Mesenchymal stem cell (in vitro differentiated cells and primary cell): ENCODE results near the gene CNTNAP2.

Experiments
- DNase-seq: peaks from one replicate; pipeline ENCODE4 v3.0.0-alpha.2; 2013
- H2AFZ ChIP-seq: one replicate; pipeline ENCODE4 v1.6.1; 2013; ENCODE audit warnings: low read depth, mild to moderate bottlenecking, control low read depth, inconsistent platforms, low read length, moderate library complexity
- H2AK5ac ChIP-seq: 2 replicates; pipeline ENCODE4 v1.6.1; 2013; ENCODE audit warnings: low read length, moderate library complexity, mild to moderate bottlenecking, inconsistent platforms; ENCODE audit not compliant: severe bottlenecking
- H2BK120ac ChIP-seq: one replicate; pipeline ENCODE4 v1.6.1; 2013; ENCODE audit warnings: low read depth, mild to moderate bottlenecking, inconsistent platforms, low read length, moderate library complexity
- H2BK12ac ChIP-seq, 2 experiments: one replicate each; pipeline ENCODE4 v1.6.1; 2013; ENCODE audit warnings: inconsistent platforms in 2 of 2, low read length in 2 of 2, mild to moderate bottlenecking in 2 of 2, moderate library complexity in 2 of 2, control low read depth in 1 of 2
- H2BK15ac ChIP-seq: one replicate; pipeline ENCODE4 v1.6.1; 2013; ENCODE audit warnings: mild to moderate bottlenecking, low read depth, inconsistent platforms; ENCODE audit not compliant: poor library complexity, severe bottlenecking
- H2BK5ac ChIP-seq: 2 replicates; pipeline ENCODE4 v1.6.1; 2013; ENCODE audit warnings: low read depth, mild to moderate bottlenecking, low read length, control low read depth, inconsistent platforms; ENCODE audit not compliant: poor library complexity, severe bottlenecking
- H3K14ac ChIP-seq, 2 experiments: one replicate each; pipeline ENCODE4 v1.6.1; 2013; ENCODE audit warnings: inconsistent platforms in 2 of 2, low read length in 2 of 2, control low read depth in 1 of 2, mild to moderate bottlenecking in 1 of 2, moderate library complexity in 1 of 2
- H3K18ac ChIP-seq, 2 experiments: one replicate each; pipeline ENCODE4 v1.6.1; 2013; ENCODE audit warnings: inconsistent platforms in 2 of 2, low read length in 2 of 2, control low read depth in 1 of 2, low read depth in 1 of 2, mild to moderate bottlenecking in 1 of 2
- H3K23ac ChIP-seq, 2 experiments: one replicate each; pipeline ENCODE4 v1.6.1; 2013; ENCODE audit warnings: inconsistent platforms in 2 of 2, low read length in 2 of 2, mild to moderate bottlenecking in 2 of 2, moderate library complexity in 2 of 2, control low read depth in 1 of 2
- H3K27ac ChIP-seq: 2 replicates; pipeline ENCODE4 v1.5.1; 2013; ENCODE audit warnings: mild to moderate bottlenecking, moderate library complexity, low read length, control low read depth, inconsistent platforms; ENCODE audit not compliant: poor library complexity, severe bottlenecking
- H3K27me3 ChIP-seq, 2 experiments: 2 replicates each; pipeline versions ENCODE4 v1.6.1 to v1.7.0; 2013; ENCODE audit warnings: low read length in 2 of 2, mild to moderate bottlenecking in 2 of 2, moderate library complexity in 2 of 2, control low read depth in 1 of 2, inconsistent platforms in 1 of 2; ENCODE audit not compliant: control insufficient read depth in 1 of 2, insufficient read depth in 1 of 2
- H3K36me3 ChIP-seq, 2 experiments: 2 replicates each; pipeline versions ENCODE4 v1.6.1 to v1.7.0; 2013; ENCODE audit warnings: low read length in 2 of 2, control low read depth in 1 of 2, inconsistent platforms in 1 of 2, low read depth in 1 of 2, mild to moderate bottlenecking in 1 of 2; ENCODE audit not compliant: insufficient read depth in 2 of 2, control insufficient read depth in 1 of 2
- H3K4ac ChIP-seq, 2 experiments: one replicate each; pipeline ENCODE4 v1.6.1; 2013; ENCODE audit warnings: inconsistent platforms in 2 of 2, low read length in 2 of 2, mild to moderate bottlenecking in 2 of 2, moderate library complexity in 2 of 2, control low read depth in 1 of 2, low read depth in 1 of 2
- H3K4me1 ChIP-seq: 2 replicates; pipeline ENCODE4 v1.6.1; 2013; ENCODE audit warnings: low read depth, low read length, control low read depth; ENCODE audit not compliant: control insufficient read depth, insufficient read depth
- H3K4me2 ChIP-seq: 2 replicates; pipeline ENCODE4 v1.6.1; 2013; ENCODE audit warnings: low read length, mild to moderate bottlenecking, inconsistent platforms; ENCODE audit not compliant: poor library complexity, severe bottlenecking
- H3K4me3 ChIP-seq, 2 experiments: 2 replicates each; pipeline versions ENCODE4 v1.5.1 to v1.7.0; 2013; ENCODE audit warnings: low read length in 2 of 2, mild to moderate bottlenecking in 2 of 2, control low read depth in 1 of 2, low read depth in 1 of 2; ENCODE audit not compliant: insufficient read depth in 1 of 2
- H3K79me1 ChIP-seq: replicated peaks from 2 replicates; pipeline ENCODE4 v1.6.1; 2013; ENCODE audit warnings: mild to moderate bottlenecking, control low read depth, low read length, inconsistent platforms; ENCODE audit not compliant: poor library complexity, severe bottlenecking
- H3K9ac ChIP-seq: 2 replicates; pipeline ENCODE4 v1.7.0; 2013; ENCODE audit warnings: mild to moderate bottlenecking, low read length, moderate library complexity
- H3K9me3 ChIP-seq: 2 replicates; pipeline ENCODE4 v1.7.0; 2013; ENCODE audit warnings: mild to moderate bottlenecking, low read length; ENCODE audit not compliant: control insufficient read depth
- H4K8ac ChIP-seq: one replicate; pipeline ENCODE4 v1.6.1; 2013; ENCODE audit warnings: inconsistent platforms, mild to moderate bottlenecking, low read length, moderate library complexity
- H4K91ac ChIP-seq: one replicate; pipeline ENCODE4 v1.6.1; 2013; ENCODE audit warnings: mild to moderate bottlenecking, low read length, inconsistent platforms
- WGBS: methylation state at CpG from one replicate; pipeline ENCODE4 v1.1.7; 2013; ENCODE audit warnings: mixed read lengths; 5-methylcytosine and 5-hydroxymethylcytosine counted together

CNTNAP2 gene

GRCh38 chr7:146494952-146495596 lies 378.5 kb downstream of the CNTNAP2 start:
- no peak overlapping the region for H3K4ac ChIP-seq
- H2AFZ ChIP-seq, result no peak overlapping the region
- no peak overlapping the region for H4K91ac ChIP-seq
- H3K4me3 ChIP-seq, result no peak overlapping the region
- H2AK5ac ChIP-seq, result no peak overlapping the region
- H3K14ac ChIP-seq, result no peak overlapping the region
- H4K8ac ChIP-seq, result no peak overlapping the region
- H3K27me3 ChIP-seq, result no peaks in the 10 kb centered on the region
- no peak overlapping the region for H3K4me2 ChIP-seq
- H2BK12ac ChIP-seq, result no peak overlapping the region
- no peak overlapping the region for H3K27ac ChIP-seq
- no peak overlapping the region for H3K9ac ChIP-seq
- no peak overlapping the region for H2BK120ac ChIP-seq
- no peaks in the 10 kb centered on the region for H3K36me3 ChIP-seq
- 66% methylated on average over 5 of the region's 6 CpGs for WGBS
- no peaks in the 10 kb centered on the region for H3K4me1 ChIP-seq
- no peak overlapping the region for H2BK15ac ChIP-seq
- no peaks in the 10 kb centered on the region for H3K79me1 ChIP-seq
- H3K18ac ChIP-seq, result no peak overlapping the region
- H3K9me3 ChIP-seq, result peaks cover 28% of the 10 kb centered on the region
- no peak overlapping the region for H3K23ac ChIP-seq
- H2BK5ac ChIP-seq, result no peak overlapping the region
- DNase-seq, result no peak

GRCh38 chr7:146496657-146497056 lies 380.1 kb downstream of the CNTNAP2 start:
- no peak overlapping the region for H3K27ac ChIP-seq
- H3K79me1 ChIP-seq, result no peaks in the 10 kb centered on the region
- no peak overlapping the region for H3K23ac ChIP-seq
- H3K4me3 ChIP-seq, result no peak overlapping the region
- no peaks in the 10 kb centered on the region for H3K4me1 ChIP-seq
- no peak overlapping the region for H4K8ac ChIP-seq
- H3K27me3 ChIP-seq, result no peaks in the 10 kb centered on the region
- H3K4me2 ChIP-seq, result no peak overlapping the region
- no peak overlapping the region for H3K4ac ChIP-seq
- H2AK5ac ChIP-seq, result no peak overlapping the region
- no peaks in the 10 kb centered on the region for H3K36me3 ChIP-seq
- no peak overlapping the region for H2BK120ac ChIP-seq
- no peak overlapping the region for H2AFZ ChIP-seq
- no peak overlapping the region for H3K9ac ChIP-seq
- no peak overlapping the region for H3K18ac ChIP-seq
- DNase-seq, result no peak
- no peak overlapping the region for H2BK5ac ChIP-seq
- WGBS, result no CpG with 5 or more reads among the region's 2 CpGs
- H2BK15ac ChIP-seq, result no peak overlapping the region
- H3K9me3 ChIP-seq, result peaks cover 30% of the 10 kb centered on the region
- no peak overlapping the region for H2BK12ac ChIP-seq
- no peak overlapping the region for H4K91ac ChIP-seq
- H3K14ac ChIP-seq, result no peak overlapping the region

- Histone ChIP-seq H3K23ac (no peak overlapping the region), H4K8ac (no peak overlapping the region), H2BK5ac (no peak overlapping the region), H3K79me1 (no peaks in the 10 kb centered on the region), H3K14ac (no peak overlapping the region), H3K9me3 (peaks cover 40% of the 10 kb centered on the region), H3K27me3 (no peaks in the 10 kb centered on the region), H2AK5ac (no peak overlapping the region), H2BK12ac (no peak overlapping the region), H3K4me1 (no peaks in the 10 kb centered on the region), H3K4me2 (no peak overlapping the region), H3K36me3 (no peaks in the 10 kb centered on the region), H2BK120ac (no peak overlapping the region), H3K27ac (no peak overlapping the region), H2AFZ (no peak overlapping the region), H3K4me3 (no peak overlapping the region), H3K18ac (no peak overlapping the region), H3K9ac (no peak overlapping the region), H4K91ac (no peak overlapping the region), H2BK15ac (no peak overlapping the region), H3K4ac (no peak overlapping the region)
- WGBS, result 61% methylated on average over 2 of the region's 2 CpGs
- no peak for DNase-seq
Measured at GRCh38 chr7:146499970-146500369, 383.4 kb downstream of the CNTNAP2 start.

- no peak overlapping the region for H4K8ac ChIP-seq
- H3K4me1 ChIP-seq, result no peaks in the 10 kb centered on the region
- H3K14ac ChIP-seq, result no peak overlapping the region
- H2BK15ac ChIP-seq, result no peak overlapping the region
- H3K4me3 ChIP-seq, result no peak overlapping the region
- no peak overlapping the region for H2AK5ac ChIP-seq
- no peaks in the 10 kb centered on the region for H3K79me1 ChIP-seq
- no peaks in the 10 kb centered on the region for H3K36me3 ChIP-seq
- H2AFZ ChIP-seq, result no peak overlapping the region
- H3K27ac ChIP-seq, result no peak overlapping the region
- H3K23ac ChIP-seq, result no peak overlapping the region
- WGBS, result 78% methylated on average over 5 of the region's 5 CpGs
- H2BK120ac ChIP-seq, result no peak overlapping the region
- H2BK12ac ChIP-seq, result no peak overlapping the region
- H2BK5ac ChIP-seq, result no peak overlapping the region
- peaks cover 33% of the 10 kb centered on the region for H3K9me3 ChIP-seq
- H3K4me2 ChIP-seq, result no peak overlapping the region
- H3K9ac ChIP-seq, result no peak overlapping the region
- H4K91ac ChIP-seq, result no peak overlapping the region
- DNase-seq, result no peak
- H3K4ac ChIP-seq, result no peak overlapping the region
- no peaks in the 10 kb centered on the region for H3K27me3 ChIP-seq
- H3K18ac ChIP-seq, result no peak overlapping the region
Measured at GRCh38 chr7:146503844-146504243, 387.2 kb downstream of the CNTNAP2 start.
